ENCODE measurements around the gene EPB41L2.
"Not testable (repeated sequence)": the region's sequence is repeated elsewhere in the genome, so short reads cannot be mapped to it uniquely, and the experiment has no call there.

EPB41L2 gene

DNA sequence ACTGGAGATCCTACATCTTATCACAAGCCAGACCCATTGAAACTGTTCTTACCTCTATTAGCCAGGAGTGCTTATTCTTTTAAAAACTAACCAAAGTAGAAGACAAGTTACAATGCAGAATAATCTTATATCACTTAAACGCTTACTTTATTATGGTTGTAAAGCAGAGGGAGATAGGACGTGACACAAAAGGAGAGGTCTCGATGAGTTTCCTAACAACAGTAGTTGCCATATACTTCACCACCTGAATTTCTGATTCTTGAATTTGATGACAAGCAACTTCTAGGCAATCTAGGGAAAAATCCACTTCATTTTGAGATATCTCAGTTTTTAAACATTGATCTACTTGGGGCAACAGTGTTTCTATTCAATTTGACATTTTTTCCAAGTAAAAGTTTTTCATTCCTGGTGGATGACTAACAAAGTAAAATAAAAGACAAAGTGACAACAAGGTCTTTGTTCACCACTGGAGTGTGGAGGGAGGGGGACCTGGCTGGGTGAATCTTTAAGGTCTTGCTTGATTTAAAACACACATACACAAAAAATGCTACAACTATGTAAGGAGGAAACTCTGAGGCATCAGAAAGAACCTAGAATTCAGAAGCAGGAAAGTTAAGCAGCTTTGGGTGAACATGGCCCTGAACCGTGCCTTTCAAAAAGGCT is 125.0 kb downstream of the EPB41L2 start:
- DNase-seq, result no peak

GRCh38 chr6:130936933-130937332 is 126.1 kb downstream of the EPB41L2 start:
- no peak for DNase-seq

GRCh38 chr6:130935978-130936377 is 127.1 kb downstream of the EPB41L2 start:
- DNase-seq, result no peak

DNA sequence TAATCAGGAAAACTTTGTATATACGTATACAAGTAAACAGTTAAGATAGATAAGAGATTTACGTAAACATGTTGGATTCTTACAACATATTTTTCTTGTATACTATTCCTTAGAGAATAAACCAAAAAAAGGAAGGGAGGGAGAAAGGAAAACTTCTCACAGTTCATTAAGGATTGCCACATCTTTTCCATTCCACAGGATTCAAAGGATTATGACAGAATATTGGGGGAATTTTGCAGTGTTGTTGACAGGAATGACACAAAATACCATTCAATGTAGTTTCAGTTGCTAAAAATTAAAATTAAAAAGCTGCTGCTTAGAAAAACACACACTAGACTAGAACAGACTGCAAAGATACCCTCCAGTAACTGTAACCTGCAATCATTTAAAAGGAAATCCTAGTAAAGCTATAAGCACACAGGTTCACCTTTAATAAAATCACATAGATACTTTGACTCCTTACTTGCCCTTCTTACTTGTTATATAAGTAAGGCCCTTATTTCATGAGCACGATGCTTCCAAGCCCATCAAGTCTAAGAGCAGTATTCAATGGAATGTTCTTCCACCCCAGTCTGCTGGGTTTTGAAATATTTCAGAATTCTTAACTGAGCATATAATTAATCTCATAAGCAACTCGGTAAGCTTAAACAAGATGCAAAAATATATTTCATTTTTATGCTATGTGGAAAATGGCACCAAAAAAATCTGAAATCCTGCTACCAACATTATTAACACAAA is 128.0 kb downstream of the EPB41L2 start:
- DNase-seq, result no peak

GRCh38 chr6:130933712-130934200 is 129.3 kb downstream of the EPB41L2 start:
- no peak for DNase-seq

DNA sequence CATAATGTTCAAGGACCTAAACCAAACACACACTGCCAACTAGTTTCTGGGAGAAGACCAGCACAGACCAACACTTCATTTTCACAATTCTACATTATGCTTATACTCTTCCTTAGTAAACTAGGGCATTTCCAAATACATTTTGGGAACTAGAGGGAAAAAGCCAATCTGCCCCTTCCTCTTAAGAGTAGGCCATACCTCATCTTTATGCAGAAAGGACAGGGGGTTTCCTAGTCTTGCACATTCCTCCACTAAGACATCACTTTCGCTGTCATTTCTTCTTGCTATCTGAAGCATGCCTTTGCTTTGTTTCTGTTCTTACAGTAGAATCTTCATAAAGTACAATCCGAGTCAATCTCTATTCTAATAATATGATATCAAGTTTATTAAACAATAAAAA is 130.1 kb downstream of the EPB41L2 start:
- no peak for DNase-seq

DNA sequence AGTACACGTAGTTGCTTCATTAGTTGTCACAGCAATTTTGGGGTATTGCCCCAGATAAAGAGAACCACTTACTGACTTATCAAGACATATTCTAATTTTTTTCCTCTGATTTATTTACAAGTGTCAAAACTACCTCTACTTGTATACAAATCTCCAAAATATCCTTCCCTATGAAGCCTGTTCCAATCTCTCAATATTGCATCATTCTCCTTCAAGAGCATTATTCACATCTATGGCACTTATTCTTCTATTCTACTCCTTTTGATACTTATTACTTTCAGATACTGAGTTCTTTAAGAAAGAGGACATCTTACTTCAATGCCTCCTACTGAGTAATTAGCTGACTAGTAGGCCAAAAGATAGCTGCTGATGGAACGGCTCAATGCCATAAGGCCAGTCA is 130.6 kb downstream of the EPB41L2 start:
- no peak for DNase-seq

- no peak for DNase-seq
These were observed 131.4 kb downstream of the EPB41L2 start for GRCh38 chr6:130931683-130932082.

DNA sequence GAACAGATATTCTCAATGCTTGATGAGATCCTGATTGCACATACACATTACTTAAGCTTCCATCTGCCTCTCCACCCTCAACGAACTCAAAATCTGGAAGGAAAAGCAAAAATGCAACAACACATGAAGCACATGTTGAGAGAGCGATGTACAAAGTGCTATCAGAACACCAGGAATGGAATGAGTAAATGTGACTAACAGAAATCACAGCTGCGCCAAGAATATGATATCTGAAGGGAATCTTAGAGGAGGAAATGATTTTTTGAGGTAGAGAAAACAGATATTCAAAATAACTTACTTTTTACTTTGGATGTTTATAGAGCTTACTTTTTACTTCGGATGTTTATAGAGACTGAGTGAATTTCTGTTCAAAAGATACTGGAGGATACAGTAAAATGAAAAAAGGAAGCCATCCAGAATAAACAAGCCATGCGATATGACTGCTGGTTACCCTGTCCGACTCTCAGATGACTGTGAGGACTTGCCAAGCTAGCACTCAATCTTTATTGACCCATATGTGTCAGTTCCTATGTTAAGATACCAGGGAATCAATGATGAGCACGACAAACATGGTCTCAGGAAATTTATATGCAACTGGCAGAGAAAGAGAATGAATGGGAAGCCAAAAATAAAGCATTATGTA is 133.9 kb downstream of the EPB41L2 start:
- no peak for DNase-seq

DNA sequence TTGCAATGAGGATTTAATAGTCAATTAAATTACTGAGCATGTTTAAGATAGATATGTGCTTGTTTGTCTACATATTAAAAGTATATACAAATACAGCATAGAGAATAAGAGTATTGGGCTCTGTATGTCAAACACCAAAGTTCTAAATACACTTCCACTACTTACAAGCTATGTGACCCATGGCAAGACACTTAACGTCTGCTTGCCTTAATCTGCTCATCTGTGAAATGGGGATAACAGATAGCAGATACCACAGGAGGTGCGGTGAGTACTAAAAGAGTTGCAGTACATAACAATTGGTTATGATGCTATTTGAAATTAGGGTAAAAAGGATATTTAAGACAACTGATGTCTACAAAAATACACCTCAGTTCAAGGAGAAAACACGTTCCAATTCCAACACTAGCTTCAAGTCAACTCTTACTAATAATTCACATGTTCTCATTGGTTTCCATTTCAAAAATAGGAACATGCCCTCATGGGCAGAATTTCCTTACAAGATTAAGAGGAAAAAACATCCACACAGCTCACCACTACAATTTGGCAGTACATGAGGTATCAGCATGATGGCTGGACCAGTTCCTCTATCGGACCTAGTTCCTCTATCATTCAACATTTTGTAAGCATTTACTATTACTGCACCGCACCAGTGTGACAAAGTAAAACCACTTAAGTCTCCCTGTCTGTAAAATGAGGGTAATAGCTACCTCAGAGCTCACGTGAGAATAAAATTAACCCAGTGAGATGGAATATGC is 134.7 kb downstream of the EPB41L2 start:
- DNase-seq, result no peak

- no peak for DNase-seq
These were observed 135.7 kb downstream of the EPB41L2 start for GRCh38 chr6:130927305-130927704.

- no peak for DNase-seq
These were observed 139.7 kb downstream of the EPB41L2 start for GRCh38 chr6:130923350-130923749.

DNA sequence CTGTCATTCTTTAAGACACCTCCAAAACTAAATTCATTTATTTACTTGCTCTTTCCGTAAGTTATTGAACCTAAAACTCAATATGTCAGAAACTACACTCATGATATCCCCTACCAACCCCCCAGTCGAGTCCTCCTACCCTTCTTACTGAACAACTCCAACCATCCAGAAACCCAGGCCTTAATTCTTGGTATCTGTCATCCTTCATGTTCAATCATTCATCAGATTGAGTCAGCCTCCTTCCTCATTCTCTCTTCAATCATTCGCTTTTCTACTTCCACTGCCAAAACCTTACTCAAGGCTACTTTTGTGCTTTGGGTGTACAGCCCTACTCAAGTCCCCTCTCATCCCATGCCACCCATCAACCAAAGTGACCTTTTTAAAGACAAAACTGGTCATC is 140.1 kb downstream of the EPB41L2 start:
- DNase-seq, result no peak

DNA sequence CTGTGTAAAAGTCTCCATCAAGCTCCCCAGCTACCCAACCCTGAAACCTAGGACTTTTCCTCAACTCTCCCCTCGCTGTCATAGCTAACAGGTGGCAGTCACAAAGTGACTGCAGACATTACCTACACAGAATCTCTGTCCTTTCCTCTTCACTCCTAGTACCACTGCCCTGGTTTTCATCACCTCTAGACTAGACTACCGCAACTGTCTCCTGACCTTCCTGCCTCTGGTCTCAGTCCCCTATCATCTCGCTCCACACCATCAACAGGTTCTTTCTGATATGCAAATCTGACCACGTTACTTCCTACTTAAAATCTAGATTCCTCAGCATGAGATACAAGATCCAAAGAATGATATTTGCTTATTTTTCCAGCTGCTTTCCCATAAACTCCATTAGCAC is 142.1 kb downstream of the EPB41L2 start:
- no peak for DNase-seq

DNA sequence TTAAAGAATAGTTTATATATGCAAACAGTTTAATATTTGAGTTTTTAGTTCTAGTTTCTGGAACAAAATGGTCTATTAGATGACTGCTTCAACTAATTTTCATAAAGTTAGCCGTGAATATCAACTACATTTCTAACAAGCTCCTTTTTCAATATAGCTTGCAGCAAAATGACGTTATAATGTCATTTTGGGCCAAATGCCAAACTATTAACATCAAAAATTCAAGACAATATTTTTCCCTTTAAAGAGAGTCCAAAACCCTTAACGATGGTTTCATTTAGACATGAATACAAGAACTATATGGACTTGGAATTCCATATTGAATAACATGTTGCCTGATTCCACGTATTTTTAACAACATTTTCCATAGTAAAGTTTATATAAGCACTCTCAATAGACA is 144.9 kb downstream of the EPB41L2 start:
- no peak for DNase-seq

DNA sequence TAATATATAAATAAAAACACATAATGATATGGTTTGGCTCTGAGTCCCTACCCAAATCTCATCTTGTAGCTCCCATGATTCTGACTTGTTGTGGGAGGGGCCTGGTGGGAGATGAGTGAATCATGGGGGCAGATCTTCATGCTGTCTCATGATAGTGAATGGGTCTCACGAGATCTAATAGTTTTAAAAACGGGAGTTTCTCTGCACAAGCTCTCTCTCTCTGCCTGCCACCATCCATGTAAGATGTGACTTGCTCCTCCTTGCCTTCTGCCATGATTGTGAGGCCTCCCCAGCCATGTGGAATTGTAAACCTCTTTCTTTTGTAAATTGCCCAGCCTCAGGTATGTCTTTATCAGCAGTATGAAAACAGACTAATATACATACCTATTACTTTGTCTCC is 147.4 kb downstream of the EPB41L2 start:
- DNase-seq, result not testable (repeated sequence)

DNA sequence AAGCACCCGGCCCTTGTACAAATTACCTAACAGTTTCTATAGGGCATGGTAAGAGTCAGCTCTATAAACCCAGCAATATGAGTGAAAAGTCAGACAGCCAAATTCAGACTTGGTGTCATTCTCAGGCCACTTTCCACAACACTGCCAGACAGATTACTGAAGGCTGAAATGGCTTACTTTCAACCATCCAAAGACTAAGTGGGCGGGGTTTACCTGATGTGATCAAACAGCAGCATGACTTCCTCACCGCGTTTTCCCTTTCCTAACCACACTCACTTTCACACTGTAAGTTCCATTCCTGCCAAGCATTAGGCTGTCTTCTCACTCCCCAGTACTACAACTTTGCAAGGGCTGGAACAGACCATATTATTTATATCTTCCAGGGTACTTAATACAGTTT is 149.9 kb downstream of the EPB41L2 start:
- no peak for DNase-seq

DNA sequence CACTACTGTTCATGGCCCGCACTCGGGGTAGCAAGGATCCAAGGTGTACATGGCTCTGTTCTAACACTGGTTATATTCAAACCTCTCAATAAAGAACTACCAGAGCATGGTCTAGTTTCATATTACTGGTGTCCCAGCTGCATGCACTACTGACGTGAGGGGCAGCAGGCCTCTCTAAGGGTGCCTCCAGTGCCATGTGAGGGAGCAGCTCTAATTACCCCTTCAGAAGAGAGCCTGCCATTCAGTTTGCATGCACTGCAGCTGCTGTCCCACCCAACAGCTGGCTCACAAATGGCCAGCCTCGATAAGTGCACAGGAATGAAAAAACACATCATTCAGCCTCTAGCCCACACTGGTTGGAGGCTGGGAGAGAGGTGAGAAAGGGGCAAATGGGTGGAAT is 150.6 kb downstream of the EPB41L2 start:
- DNase-seq, result peak; percentile 59 to 92

GRCh38 chr6:130908958-130909357 is 154.1 kb downstream of the EPB41L2 start:
- DNase-seq, result no peak

- DNase-seq, result no peak
These were observed 154.9 kb downstream of the EPB41L2 start for GRCh38 chr6:130908188-130908587.

DNA sequence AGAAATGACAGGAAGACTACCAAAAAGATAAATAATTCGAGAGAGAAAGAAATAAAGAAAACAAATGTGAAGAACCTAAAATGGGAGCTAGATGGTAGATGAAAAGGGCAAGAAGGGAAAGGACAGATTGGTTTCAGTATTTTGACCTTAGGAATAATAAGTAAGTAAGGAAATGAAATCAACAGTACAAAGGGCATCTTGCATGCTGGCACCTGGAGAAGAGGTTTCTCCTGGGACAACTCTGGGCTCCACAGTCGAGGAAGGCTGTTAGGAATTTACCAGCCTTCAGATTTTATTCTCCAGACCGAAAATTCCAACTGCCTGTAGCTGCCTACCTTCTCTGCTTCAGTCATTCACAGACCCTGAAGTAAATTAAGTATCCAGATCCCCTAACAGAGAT is 155.4 kb downstream of the EPB41L2 start:
- DNase-seq, result no peak

GRCh38 chr6:130906736-130907381 is 156.2 kb downstream of the EPB41L2 start:
- DNase-seq, result no peak

DNA sequence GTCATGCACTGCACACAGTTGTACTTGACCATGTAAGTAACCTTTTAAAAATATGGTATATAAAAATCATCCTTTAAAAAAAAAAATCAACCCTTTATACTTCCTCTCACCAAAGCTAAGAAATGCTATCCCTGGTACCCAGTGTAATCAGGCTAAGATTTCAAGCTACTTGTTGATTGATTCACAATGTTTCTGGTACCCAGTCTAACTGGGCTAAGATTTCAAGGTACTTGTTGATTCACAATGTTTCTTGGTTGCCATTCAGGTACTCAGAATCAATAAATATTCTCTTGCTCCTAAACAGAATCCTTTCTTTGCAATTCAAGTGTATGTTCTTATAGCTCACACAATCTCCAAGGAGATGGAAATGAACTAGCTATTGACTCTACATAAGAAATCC is 159.4 kb downstream of the EPB41L2 start:
- DNase-seq, result no peak
